OCI-LY1 (cell line): ENCODE measurements around the gene PPM1G.

ENCODE experiments used
- H2AFZ ChIP-seq: fragments of 200-600 bp; sonication (generic), shearing (Covaris generic); 2 replicates; pipeline ENCODE4 v1.6.0; 2014; ENCODE audit warnings: antibody characterized with exemption, mild to moderate bottlenecking, low read length
- H3F3A ChIP-seq: fragments of 200-600 bp; sonication (generic), shearing (Covaris generic); 2 replicates; pipeline ENCODE4 v1.6.0; 2014; ENCODE audit warnings: mild to moderate bottlenecking, antibody characterized with exemption, low read length, moderate library complexity; ENCODE audit not compliant: insufficient read depth
- H3K27ac ChIP-seq: fragments of 200-600 bp; sonication (generic); 2 replicates; pipeline ENCODE4 v1.5.1; 2014; ENCODE audit warnings: low read length, mixed run types, mild to moderate bottlenecking, low read depth; ENCODE audit not compliant: poor library complexity, severe bottlenecking
- H3K27me3 ChIP-seq: fragments of 200-600 bp; sonication (generic); 2 replicates; pipeline ENCODE4 v1.6.0; 2014; ENCODE audit warnings: antibody characterized with exemption, mild to moderate bottlenecking, low read length, moderate library complexity; ENCODE audit not compliant: insufficient read depth
- H3K36me3 ChIP-seq: fragments of 200-600 bp; sonication (generic); 2 replicates; pipeline ENCODE4 v1.6.1; 2014; ENCODE audit warnings: mild to moderate bottlenecking, antibody characterized with exemption, low read length, moderate library complexity, mixed read lengths; ENCODE audit not compliant: insufficient read depth
- H3K4me1 ChIP-seq: fragments of 200-600 bp; sonication (generic); 2 replicates; pipeline ENCODE4 v1.5.1; 2014; ENCODE audit warnings: mild to moderate bottlenecking, low read length, moderate library complexity; ENCODE audit not compliant: insufficient read depth, severe bottlenecking
- H3K4me2 ChIP-seq: fragments of 200-600 bp; sonication (generic), shearing (Covaris generic); 2 replicates; pipeline ENCODE4 v1.6.1; 2014; ENCODE audit warnings: low read length
- H3K4me3 ChIP-seq: fragments of 200-600 bp; sonication (generic); 2 replicates; pipeline ENCODE4 v1.5.1; 2014; ENCODE audit warnings: low read length, low read depth, mild to moderate bottlenecking, mixed read lengths; ENCODE audit not compliant: poor library complexity, severe bottlenecking
- H3K79me2 ChIP-seq: fragments of 200-600 bp; shearing (Covaris generic); 2 replicates; pipeline ENCODE4 v1.6.1; 2016; ENCODE audit warnings: mixed run types, low read length, mixed read lengths; ENCODE audit not compliant: insufficient read depth
- H3K9ac ChIP-seq: fragments of 200-600 bp; sonication (generic), shearing (Covaris generic); 2 replicates; pipeline ENCODE4 v1.6.1; 2014; ENCODE audit warnings: mild to moderate bottlenecking, low read length, mixed read lengths
- H3K9me2 ChIP-seq: fragments of 200-600 bp; sonication (generic), shearing (Covaris generic); 2 replicates; pipeline ENCODE4 v1.6.1; 2014; ENCODE audit warnings: low read depth, mild to moderate bottlenecking, low read length, mixed read lengths
- H3K9me3 ChIP-seq: fragments of 200-600 bp; shearing (Covaris generic); 2 replicates; pipeline ENCODE4 v1.6.1; 2014; ENCODE audit warnings: low read length, mixed read lengths
- H4K20me1 ChIP-seq: fragments of 200-600 bp; sonication (generic), shearing (Covaris generic); 2 replicates; pipeline ENCODE4 v1.6.0; 2016; ENCODE audit warnings: mild to moderate bottlenecking, low read length; ENCODE audit not compliant: insufficient read depth
- EZH2 ChIP-seq: fragments of 200-600 bp; sonication (generic), shearing (Covaris generic); IDR thresholded peaks from 2 replicates; pipeline ENCODE4 v1.8.0; 2017; ENCODE audit warnings: borderline replicate concordance, mixed run types, mild to moderate bottlenecking, antibody characterized with exemption, low read length, moderate library complexity, mixed read lengths
- TF ChIP-seq, protein P1 (sequence below): fragments of 200-600 bp; sonication (generic), shearing (Covaris generic); IDR thresholded peaks from 2 replicates; pipeline ENCODE4 v1.5.1; 2017; ENCODE audit warnings: mild to moderate bottlenecking, antibody characterized with exemption, low read length, moderate library complexity, mixed read lengths

Gene PPM1G

DNA sequence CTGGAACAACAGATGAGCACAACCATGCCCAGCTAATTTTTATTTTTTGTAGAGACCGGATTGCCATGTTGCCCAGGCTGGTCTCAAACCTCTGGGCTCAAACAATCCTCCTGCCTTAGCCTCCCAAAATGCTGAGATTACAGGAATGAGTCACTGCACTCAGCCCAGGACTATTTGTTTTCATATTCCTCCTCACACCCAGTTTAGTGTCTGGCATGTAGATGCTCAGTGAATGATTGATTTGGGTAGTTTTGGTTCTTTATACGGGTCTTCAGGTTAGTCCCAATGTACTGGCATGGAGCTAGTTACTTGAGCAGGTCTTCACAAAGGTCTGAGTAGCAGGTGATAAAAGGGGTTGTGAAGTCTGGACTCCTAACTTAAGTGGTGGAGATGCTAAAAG lies 45.5 kb downstream of the PPM1G start:
- Histone ChIP-seq H3K27ac (no peak overlapping the region), H3K27me3 (no peaks in the 10 kb centered on the region), H3K79me2 (no peaks in the 10 kb centered on the region), H3K9me3 (no peaks in the 10 kb centered on the region), H3K4me1 (peaks cover 4% of the 10 kb centered on the region), H3F3A (no peaks in the 10 kb centered on the region), H3K9ac (no peak overlapping the region), H4K20me1 (no peaks in the 10 kb centered on the region), H3K4me3 (no peak overlapping the region), H2AFZ (no peak overlapping the region), H3K4me2 (no peak overlapping the region), H3K9me2 (no peaks in the 10 kb centered on the region), H3K36me3 (peaks cover 49% of the 10 kb centered on the region)
- TF ChIP-seq, protein P1, sequence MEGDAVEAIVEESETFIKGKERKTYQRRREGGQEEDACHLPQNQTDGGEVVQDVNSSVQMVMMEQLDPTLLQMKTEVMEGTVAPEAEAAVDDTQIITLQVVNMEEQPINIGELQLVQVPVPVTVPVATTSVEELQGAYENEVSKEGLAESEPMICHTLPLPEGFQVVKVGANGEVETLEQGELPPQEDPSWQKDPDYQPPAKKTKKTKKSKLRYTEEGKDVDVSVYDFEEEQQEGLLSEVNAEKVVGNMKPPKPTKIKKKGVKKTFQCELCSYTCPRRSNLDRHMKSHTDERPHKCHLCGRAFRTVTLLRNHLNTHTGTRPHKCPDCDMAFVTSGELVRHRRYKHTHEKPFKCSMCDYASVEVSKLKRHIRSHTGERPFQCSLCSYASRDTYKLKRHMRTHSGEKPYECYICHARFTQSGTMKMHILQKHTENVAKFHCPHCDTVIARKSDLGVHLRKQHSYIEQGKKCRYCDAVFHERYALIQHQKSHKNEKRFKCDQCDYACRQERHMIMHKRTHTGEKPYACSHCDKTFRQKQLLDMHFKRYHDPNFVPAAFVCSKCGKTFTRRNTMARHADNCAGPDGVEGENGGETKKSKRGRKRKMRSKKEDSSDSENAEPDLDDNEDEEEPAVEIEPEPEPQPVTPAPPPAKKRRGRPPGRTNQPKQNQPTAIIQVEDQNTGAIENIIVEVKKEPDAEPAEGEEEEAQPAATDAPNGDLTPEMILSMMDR = no peak
- TF ChIP-seq EZH2 = no peak

DNA sequence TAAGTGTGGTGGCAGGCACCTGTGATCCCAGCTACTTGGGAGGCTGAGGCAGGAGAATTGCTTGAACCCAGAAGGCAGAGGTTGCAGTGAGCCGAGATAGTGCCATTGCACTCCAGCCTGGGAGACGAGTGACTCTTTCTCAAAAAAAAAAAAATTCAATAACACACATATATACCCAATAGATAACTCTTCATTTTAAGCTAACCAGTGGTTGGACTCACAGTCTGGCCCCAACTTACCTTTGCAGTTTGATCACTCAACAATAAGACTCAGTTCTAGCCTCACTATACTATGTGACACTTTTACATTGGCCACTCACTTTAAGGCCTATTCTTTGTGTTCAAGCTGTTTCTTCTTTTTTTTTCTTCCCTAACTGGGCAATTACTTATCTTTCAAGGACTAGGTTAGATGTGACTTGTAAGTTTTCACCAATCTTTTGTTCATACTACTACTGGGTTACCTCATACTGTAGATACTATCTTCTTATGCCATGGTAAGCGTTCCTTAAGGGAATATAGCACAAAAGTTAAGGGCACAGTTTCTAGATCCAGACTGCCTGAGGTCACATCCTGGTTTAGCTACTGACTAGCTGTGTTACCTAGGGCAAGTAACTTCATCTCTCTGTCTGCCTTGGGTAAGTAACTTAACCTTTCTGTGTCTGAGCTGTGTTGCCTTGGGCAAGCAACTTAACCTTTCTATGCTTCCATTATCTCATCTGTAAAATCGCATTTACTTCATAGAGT lies 46.5 kb downstream of the PPM1G start:
- H3K4me2 ChIP-seq = no peak overlapping the region
- no peaks in the 10 kb centered on the region for H3K27me3 ChIP-seq
- no peak overlapping the region for H3K4me3 ChIP-seq
- H4K20me1 ChIP-seq = no peaks in the 10 kb centered on the region
- no peaks in the 10 kb centered on the region for H3F3A ChIP-seq
- H3K9me2 ChIP-seq = no peaks in the 10 kb centered on the region
- H3K79me2 ChIP-seq = peaks cover 6% of the 10 kb centered on the region; the same call in 1 of the 2 replicates
- H3K9ac ChIP-seq = no peak overlapping the region
- peaks cover 47% of the 10 kb centered on the region for H3K36me3 ChIP-seq
- no peaks in the 10 kb centered on the region for H3K9me3 ChIP-seq
- TF ChIP-seq, protein P1 = no peak
- TF ChIP-seq EZH2 = no peak
- no peak overlapping the region for H3K27ac ChIP-seq
- peaks cover 6% of the 10 kb centered on the region for H3K4me1 ChIP-seq
- no peak overlapping the region for H2AFZ ChIP-seq

DNA sequence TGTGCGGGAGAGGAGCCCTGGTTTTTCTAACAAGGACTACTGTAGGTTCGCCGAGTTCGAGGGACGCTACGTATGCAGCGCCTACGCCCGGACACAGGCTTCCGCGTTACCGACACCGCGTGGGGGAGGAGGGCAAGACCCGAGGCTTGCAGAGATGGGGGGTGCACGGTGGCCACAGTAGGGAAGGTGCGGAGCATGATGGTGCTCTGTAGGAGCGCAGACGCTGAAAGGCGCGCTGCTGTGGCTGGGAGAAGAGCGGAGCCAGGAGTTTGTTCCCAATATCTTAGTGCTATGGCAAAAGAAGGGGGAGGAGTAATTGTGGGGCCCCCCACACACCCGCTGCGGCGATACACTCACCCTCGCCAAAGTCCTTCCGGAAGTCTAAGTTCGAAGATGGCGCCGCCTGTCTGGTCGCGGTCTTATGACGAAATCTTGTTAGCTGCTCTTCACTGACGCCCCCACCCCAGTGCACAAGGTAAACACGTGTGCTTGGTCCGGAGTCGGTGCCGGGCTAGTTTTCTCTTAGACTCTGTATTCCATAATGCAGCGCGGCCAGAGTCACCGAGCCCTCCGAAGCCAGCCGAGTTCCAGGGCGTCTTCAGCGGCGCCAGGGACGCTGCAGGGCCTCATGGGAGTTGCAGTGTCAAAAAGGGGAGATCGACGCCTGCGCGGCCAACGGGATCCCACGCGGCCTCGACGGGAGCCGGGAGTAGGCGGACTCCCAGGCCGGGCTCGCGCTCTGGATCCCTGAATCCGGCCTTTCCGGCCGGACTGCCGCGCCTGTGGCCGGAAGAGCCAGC lies 52.8 kb downstream of the PPM1G start, which contains the start of gene GTF3C2:
Gene GTF3C2 (minus strand): TSS at position 383 of the 800 bp plus-strand sequence. CDS start 13,210 bp downstream, outside the sequence.
- Histone ChIP-seq H3K4me2 (peak within 1 kb of the TSS; percentile 76), H3K79me2 (peaks cover 56% of the 10 kb centered on the region), H3K9me2 (no peaks in the 10 kb centered on the region), H3K36me3 (peaks cover 7% of the 10 kb centered on the region; the same call in 1 of the 2 replicates), H3K27ac (peak within 1 kb of the TSS; percentile 75), H3K4me3 (peak within 1 kb of the TSS; percentile 81), H3K9ac (peak within 1 kb of the TSS; percentile 89), H3K4me1 (peaks cover 45% of the 10 kb centered on the region), H3K9me3 (no peaks in the 10 kb centered on the region), H4K20me1 (no peaks in the 10 kb centered on the region), H3F3A (no peaks in the 10 kb centered on the region), H2AFZ (no peak within 1 kb of the TSS), H3K27me3 (no peaks in the 10 kb centered on the region)
- TF ChIP-seq EZH2 = no peak
- TF ChIP-seq, protein P1 = no peak
